SW480 (cell line): ENCODE data around the gene ROR2.
A peak's percentile ranks its signal among the peaks of the same experiment; 100 is the strongest.

Source experiments
- DNase-seq: peaks from one replicate; pipeline ENCODE4 v3.0.0-alpha.2; 2016; ENCODE audit warnings: low spot score

Gene ROR2

GRCh38 chr9:91840882-91841281 is 109.1 kb downstream of the ROR2 start:
- no peak for DNase-seq

GRCh38 chr9:91840469-91840868 is 109.6 kb downstream of the ROR2 start:
- no peak for DNase-seq

- DNase-seq = no peak
Measured at GRCh38 chr9:91839926-91840465, 110.0 kb downstream of the ROR2 start.

- peak; percentile 72 for DNase-seq
Measured at GRCh38 chr9:91837981-91838731, 111.9 kb downstream of the ROR2 start.

GRCh38 chr9:91836515-91836914 is 113.5 kb downstream of the ROR2 start:
- DNase-seq = no peak

GRCh38 chr9:91835632-91836031 is 114.4 kb downstream of the ROR2 start:
- no peak for DNase-seq

- DNase-seq = no peak
Measured at GRCh38 chr9:91835216-91835615, 114.8 kb downstream of the ROR2 start.

GRCh38 chr9:91834740-91835139 is 115.3 kb downstream of the ROR2 start:
- DNase-seq = no peak

GRCh38 chr9:91833878-91834255 is 116.2 kb downstream of the ROR2 start:
- no peak for DNase-seq

- DNase-seq = no peak
Measured at GRCh38 chr9:91833096-91833877, 116.7 kb downstream of the ROR2 start.

GRCh38 chr9:91832322-91832721 is 117.7 kb downstream of the ROR2 start:
- DNase-seq = no peak

- no peak for DNase-seq
Measured at GRCh38 chr9:91825866-91826265, 124.2 kb downstream of the ROR2 start.

- no peak for DNase-seq
Measured at GRCh38 chr9:91825422-91825821, 124.6 kb downstream of the ROR2 start.

GRCh38 chr9:91824601-91825305 is 125.3 kb downstream of the ROR2 start:
- no peak for DNase-seq

GRCh38 chr9:91824151-91824550 is 125.9 kb downstream of the ROR2 start:
- DNase-seq = no peak

GRCh38 chr9:91820949-91821880 is 128.8 kb downstream of the ROR2 start:
- DNase-seq = no peak

- no peak for DNase-seq
Measured at GRCh38 chr9:91820126-91820750, 129.8 kb downstream of the ROR2 start.

- DNase-seq = no peak
Measured at GRCh38 chr9:91818647-91819403, 131.2 kb downstream of the ROR2 start.

- DNase-seq = no peak
Measured at GRCh38 chr9:91818225-91818585, 131.8 kb downstream of the ROR2 start.

- DNase-seq = no peak
Measured at GRCh38 chr9:91817493-91818224, 132.4 kb downstream of the ROR2 start.
